Heart left ventricle (tissue), 16 donors: Measurements from ENCODE around the gene UNC45A. TPM values are rescaled to one million over a fixed set of nuclear protein-coding genes. Genes with fewer than 3 reads are reported as not detected.

Experiments used
- ATAC-seq, 4 donors: fragments of 200-7000 bp; cut with Tn5 transposase; one replicate each; pipeline ENCODE4 v1.9.1; 2020 to 2022; ENCODE audit warnings: moderate library complexity in 4 of 4, mild to moderate bottlenecking in 3 of 4, moderate number of reproducible peaks in 1 of 4
- DNase-seq, 5 donors: peaks; one replicate each; pipeline ENCODE4 v3.0.0-alpha.2; 2020
- H3K27ac ChIP-seq, 12 donors: fragments of 200-600 bp; sonication (generic) in 4 of 12; one replicate each; pipeline versions ENCODE4 v1.5.0 to v1.8.0; 2016 to 2022; ENCODE audit warnings: mild to moderate bottlenecking in 2 of 12
- H3K27me3 ChIP-seq, 9 donors: fragments of 200-600 bp; sonication (generic) in 2 of 9; one replicate each; pipeline versions ENCODE4 v1.5.1 to v1.8.0; 2016 to 2022; ENCODE audit warnings: mild to moderate bottlenecking in 3 of 9
- H3K36me3 ChIP-seq, 9 donors: fragments of 200-600 bp; sonication (generic) in 2 of 9; one replicate each; pipeline versions ENCODE4 v1.5.0 to v1.8.0; 2018 to 2022; ENCODE audit warnings: mild to moderate bottlenecking in 2 of 9
- H3K4me1 ChIP-seq, 12 donors: fragments of 200-600 bp; sonication (generic) in 4 of 12; one replicate each; pipeline versions ENCODE4 v1.5.0 to v1.8.0; 2016 to 2022; ENCODE audit warnings: mild to moderate bottlenecking in 3 of 12
- H3K4me3 ChIP-seq, 12 donors: fragments of 200-600 bp; sonication (generic) in 4 of 12; one replicate each; pipeline versions ENCODE4 v1.5.0 to v1.8.0; 2017 to 2022; ENCODE audit warnings: mild to moderate bottlenecking in 9 of 12, moderate library complexity in 4 of 12
- H3K9me3 ChIP-seq, 12 donors: fragments of 200-600 bp; sonication (generic) in 4 of 12; one replicate each; pipeline versions ENCODE4 v1.5.0 to v1.8.0; 2016 to 2022; ENCODE audit warnings: mild to moderate bottlenecking in 1 of 12
- POLR2A ChIP-seq, 2 donors: fragments of 450-650 bp; IDR thresholded peaks; one replicate each; pipeline ENCODE4 v1.6.1; 2017; ENCODE audit warnings: antibody characterized with exemption in 2 of 2, mild to moderate bottlenecking in 2 of 2, moderate library complexity in 2 of 2
- WGBS, 4 donors: extraction: QIAGEN DNeasy Blood & Tissue Kit in 2 of 4; methylation state at CpG; one replicate each; pipeline versions ENCODE4 v1.1.5 to v1.1.7; 2013 to 2018; 5-methylcytosine and 5-hydroxymethylcytosine counted together
- intact Hi-C, 10 donors: fragments of 100-400 bp; cut with DNase I; formaldehyde crosslinking; loops; one replicate each; pipeline versions ENCODE4 v1.11.1 to v1.14.2; 2022
- polyA plus RNA-seq, 2 donors: library from polyadenylated mRNA; stranded (reverse); fragments of 200-250 nt; gene quantifications; one replicate each; pipeline ENCODE4 v1.2.3, GENCODE V29; 2013
- total RNA-seq, 9 donors: library from RNA; depleted of rRNA in 2 of 9; stranded (reverse); fragments of >200 nt in 2 of 9; fragmentation: NEBNext Ultra II Directional in 3 of 9; extraction: Animal tissue kit (Norgen Biotek cat#: 25700) in 3 of 9; gene quantifications; one replicate each; pipeline versions ENCODE4 v1.1.0 to v1.2.4, GENCODE V29; 2016 to 2023
- TF ChIP-seq, protein P1 (sequence below), 12 donors: fragments of 200-600 bp; sonication (generic) in 4 of 12; IDR thresholded peaks; one replicate each; pipeline versions ENCODE4 v1.5.0 to v1.8.0; 2018 to 2022; ENCODE audit warnings: antibody characterized with exemption in 12 of 12, mild to moderate bottlenecking in 5 of 12
- donor health status: ischemic (EF 13 %, LVEDD 7.1; RV severe dilation, severe dysfunction).
- donor health status: healthy with polysubstance abuse.
- donor health status: DM: no; HTN: yes; CAD: no.
- donor health status: DM: no; HTN: no; CAD: no.
- donor health status: ischemic (EF 25% LVEDD 6.9; RV normal size, moderate dysfunction).
- donor health status: ischemic (EF 25% LVEDD 5.7; RV mildly dilated, moderate dysfunction).
- donor health status: healthy.
- donor health status: DM: yes; HTN: yes; CAD: no.
- donor health status: ischemic (EF 35%, LVEDD 5.7; RV mildly dilated, moderate dysfunction).
- donor health status: nonischemic (EF 11% LVEDD 7.7; RV severe dilation, severe dysfunction).
- donor health status: DM: yes; HTN: yes; CAD: no.
- donor health status: PGD.
- donor health status: ischemic (EF 29% LVEDD 5.4; RV normal size, mild dysfunction).
- donor health status: nonischemic (EF 23%, LVEDD 6.1; RV moderate dilation, normal function).

The UNC45A gene
- total and polyA plus RNA-seq, 11 donors = 12.0 to 34.0 (median 21.9) TPM

DNA sequence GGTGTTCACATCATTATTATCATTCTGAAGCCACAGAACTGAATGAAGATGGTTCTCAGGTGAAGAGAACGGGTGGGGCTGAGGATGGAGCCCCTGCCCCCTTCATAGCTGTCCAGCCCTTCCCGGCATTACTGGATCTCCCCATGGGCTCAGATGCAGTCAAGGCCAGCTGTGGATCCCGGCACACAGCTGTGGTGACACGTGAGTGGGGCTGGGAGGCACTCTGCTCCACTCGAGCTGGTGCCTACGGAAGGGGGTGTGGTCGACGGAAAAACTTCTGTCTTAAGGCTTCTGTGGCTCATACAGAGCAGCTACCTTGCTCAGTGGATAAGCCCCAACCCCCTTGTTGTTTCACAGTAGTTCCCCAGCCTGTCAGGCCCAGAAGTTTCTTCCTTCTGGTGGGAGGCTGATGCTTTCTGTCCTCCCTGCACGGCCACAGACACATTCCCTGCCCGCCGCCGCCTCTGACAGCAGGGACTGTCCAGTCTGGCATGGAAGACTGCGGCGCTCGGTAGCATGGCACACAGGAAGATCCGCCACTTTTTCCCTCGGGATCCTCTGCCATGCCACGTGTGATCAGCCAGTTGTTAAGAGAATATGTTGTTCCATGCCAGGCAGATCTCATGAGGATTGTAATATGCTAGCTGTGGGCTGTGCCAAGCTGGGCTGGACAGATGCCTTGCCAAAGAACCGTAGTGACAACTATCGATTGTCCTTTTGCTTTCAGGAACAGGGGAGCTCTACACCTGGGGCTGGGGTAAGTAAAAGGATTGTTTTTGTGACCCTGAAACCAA, 25.4 kb downstream of the UNC45A start:
- 72 to 77% (median 74%) methylated on average over 20 of the region's 20 CpGs for WGBS, 4 donors
- peak in 2 of 4 donors; percentile 1 to 11 for ATAC-seq
- peaks cover 0 to 44% (median 25%) of the 10 kb centered on the region in 12 donors for H3K4me1 ChIP-seq

DNA sequence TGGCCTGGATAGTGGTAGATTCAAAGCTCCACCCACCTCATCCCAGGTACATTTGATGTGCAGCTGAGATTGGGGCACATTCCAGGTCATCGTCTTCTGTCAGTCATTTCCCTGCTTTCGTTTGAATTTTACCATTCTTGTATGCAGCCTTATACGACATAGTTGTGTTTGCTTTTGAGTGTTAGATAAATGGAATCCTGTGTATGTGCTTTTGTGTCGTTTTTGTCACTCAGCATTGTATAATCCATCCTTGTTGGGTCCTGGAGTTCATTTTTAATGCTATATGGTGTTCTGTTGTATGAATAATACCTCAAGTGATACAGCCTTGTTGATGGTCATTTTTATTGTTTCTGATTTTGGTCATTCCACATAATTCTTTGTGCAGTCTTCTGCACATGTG, 26.9 kb downstream of the UNC45A start:
- peaks cover 0 to 70% (median 49%) of the 10 kb centered on the region in 9 donors for H3K36me3 ChIP-seq
- WGBS, 4 donors = 86 to 89% (median 88%) methylated on average over 4 of the region's 4 CpGs
- no peak for ATAC-seq
- no peaks in the 10 kb centered on the region for H3K27me3 ChIP-seq
- no peaks in the 10 kb centered on the region for H3K9me3 ChIP-seq
- H3K27ac ChIP-seq = no peak overlapping the region
- peaks cover 0 to 32% (median 16%) of the 10 kb centered on the region in 12 donors for H3K4me1 ChIP-seq
- no peak for TF ChIP-seq POLR2A (IDR thresholded peaks at IDR 0.05)
- TF ChIP-seq, protein P1, sequence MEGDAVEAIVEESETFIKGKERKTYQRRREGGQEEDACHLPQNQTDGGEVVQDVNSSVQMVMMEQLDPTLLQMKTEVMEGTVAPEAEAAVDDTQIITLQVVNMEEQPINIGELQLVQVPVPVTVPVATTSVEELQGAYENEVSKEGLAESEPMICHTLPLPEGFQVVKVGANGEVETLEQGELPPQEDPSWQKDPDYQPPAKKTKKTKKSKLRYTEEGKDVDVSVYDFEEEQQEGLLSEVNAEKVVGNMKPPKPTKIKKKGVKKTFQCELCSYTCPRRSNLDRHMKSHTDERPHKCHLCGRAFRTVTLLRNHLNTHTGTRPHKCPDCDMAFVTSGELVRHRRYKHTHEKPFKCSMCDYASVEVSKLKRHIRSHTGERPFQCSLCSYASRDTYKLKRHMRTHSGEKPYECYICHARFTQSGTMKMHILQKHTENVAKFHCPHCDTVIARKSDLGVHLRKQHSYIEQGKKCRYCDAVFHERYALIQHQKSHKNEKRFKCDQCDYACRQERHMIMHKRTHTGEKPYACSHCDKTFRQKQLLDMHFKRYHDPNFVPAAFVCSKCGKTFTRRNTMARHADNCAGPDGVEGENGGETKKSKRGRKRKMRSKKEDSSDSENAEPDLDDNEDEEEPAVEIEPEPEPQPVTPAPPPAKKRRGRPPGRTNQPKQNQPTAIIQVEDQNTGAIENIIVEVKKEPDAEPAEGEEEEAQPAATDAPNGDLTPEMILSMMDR (IDR thresholded peaks at IDR 0.05) = no peak
- intact Hi-C loops = loop anchor here in 1 of 10 donors (5.0 kb wide), 1 partner anchor 85 kb away; no protein-coding TSS in a partner anchor
- H3K4me3 ChIP-seq = no peak overlapping the region
- no peak for DNase-seq

More for the DNA sequence above, 25.4 kb downstream of the UNC45A start:
- Histone ChIP-seq H3K27me3 (no peaks in the 10 kb centered on the region), H3K36me3 (peaks cover 0 to 55% (median 38%) of the 10 kb centered on the region in 9 donors), H3K27ac (peak overlapping the region in 7 of 12 donors; percentile 14 to 69 (median 40)), H3K9me3 (no peaks in the 10 kb centered on the region), H3K4me3 (no peak overlapping the region)
- intact Hi-C loops = loop anchor here in 1 of 10 donors (5.0 kb wide), 1 partner anchor 87 kb away; no protein-coding TSS in a partner anchor
- TF ChIP-seq, protein P1 (IDR thresholded peaks at IDR 0.05) = no peak
- no peak for TF ChIP-seq POLR2A (IDR thresholded peaks at IDR 0.05)
- no peak for DNase-seq

DNA sequence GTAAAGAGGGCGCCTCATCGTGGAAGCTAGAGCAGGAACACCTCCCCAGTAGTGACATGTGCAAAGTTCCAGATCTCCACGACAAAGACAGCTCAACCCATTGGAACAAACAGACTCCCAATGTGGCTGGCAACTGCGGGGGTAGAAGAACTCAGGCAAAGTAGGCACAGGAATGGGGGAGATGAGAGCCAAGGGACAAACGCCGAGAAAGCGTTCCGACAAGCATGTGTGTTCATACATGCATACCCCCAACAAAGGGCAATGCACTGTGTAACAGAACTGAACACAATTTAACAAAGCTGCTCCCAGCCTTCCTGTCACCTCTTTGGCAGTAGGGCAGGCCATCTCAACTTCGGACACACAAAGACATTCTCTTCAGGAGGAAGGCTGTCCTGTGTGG, 31.2 kb downstream of the UNC45A start:
- ATAC-seq (no peak), DNase-seq (no peak)
- Histone ChIP-seq H3K27ac (no peak overlapping the region), H3K36me3 (peaks cover 0 to 81% (median 48%) of the 10 kb centered on the region in 9 donors), H3K4me1 (peaks cover 0 to 2% (median 0%) of the 10 kb centered on the region in 12 donors), H3K4me3 (no peak overlapping the region), H3K27me3 (no peaks in the 10 kb centered on the region), H3K9me3 (no peaks in the 10 kb centered on the region)
- intact Hi-C loops = no loop called here
- no peak for TF ChIP-seq POLR2A (IDR thresholded peaks at IDR 0.05)
- TF ChIP-seq, protein P1 (IDR thresholded peaks at IDR 0.05) = no peak
- WGBS, 4 donors = 80 to 89% (median 86%) methylated on average over 9 of the region's 9 CpGs

DNA sequence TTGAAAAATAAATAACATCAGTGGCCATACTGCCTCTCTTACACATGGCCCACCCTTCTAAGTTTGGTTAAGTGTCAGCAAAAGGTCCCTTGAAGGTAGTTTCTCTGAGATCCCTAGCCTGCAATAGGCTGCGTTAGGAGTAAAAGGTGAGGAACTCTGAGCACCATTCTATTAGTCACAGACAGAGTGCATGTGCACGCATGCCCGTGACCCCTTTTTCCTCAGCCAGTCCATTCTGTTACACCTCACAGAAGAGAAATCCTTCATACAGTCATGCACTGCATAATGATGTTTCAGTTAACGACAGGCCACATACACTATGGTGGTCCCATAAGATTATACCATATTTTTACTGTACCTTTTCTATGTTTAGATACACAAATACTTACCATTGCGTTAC, 32.1 kb downstream of the UNC45A start:
- TF ChIP-seq, protein P1 (IDR thresholded peaks at IDR 0.05) = no peak
- no peak for TF ChIP-seq POLR2A (IDR thresholded peaks at IDR 0.05)
- Histone ChIP-seq H3K4me3 (no peak overlapping the region), H3K27me3 (no peaks in the 10 kb centered on the region), H3K9me3 (no peaks in the 10 kb centered on the region), H3K4me1 (no peaks in the 10 kb centered on the region), H3K36me3 (peaks cover 0 to 72% (median 39%) of the 10 kb centered on the region in 9 donors), H3K27ac (no peak overlapping the region)
- ATAC-seq = no peak
- intact Hi-C loops = no loop called here
- WGBS, 4 donors = 83 to 96% (median 94%) methylated on average over 5 of the region's 5 CpGs
- no peak for DNase-seq
